GM12891 (cell line): ENCODE results near the gene ACTA2.

Experiments used
- DNase-seq: peaks from one replicate; pipeline ENCODE4 v3.0.0; 2011; ENCODE audit warnings: low spot score; ENCODE audit not compliant: insufficient read length
- FAIRE-seq: peaks from 2 replicates; lab custom pipeline; 2011; peaks lifted over from hg19 to GRCh38; lab: Jason Lieb, UNC
- PAX5 ChIP-seq: IDR thresholded peaks from 2 replicates; pipeline ENCODE4 v1.6.1; 2011; ENCODE audit warnings: low read length, moderate library complexity, mild to moderate bottlenecking; ENCODE audit not compliant: insufficient read depth, severe bottlenecking
- POLR2A ChIP-seq: IDR thresholded peaks from 2 replicates; pipeline ENCODE4 v1.6.1; 2011; ENCODE audit warnings: low read depth, low read length, control low read depth
- POLR2AphosphoS5 ChIP-seq: IDR thresholded peaks from 2 replicates; pipeline ENCODE4 v1.6.1; 2011; ENCODE audit warnings: low read depth, low read length, control low read depth
- POU2F2 ChIP-seq: IDR thresholded peaks from 2 replicates; pipeline ENCODE4 v1.6.1; 2011; ENCODE audit warnings: low read depth, mild to moderate bottlenecking, control low read depth, low read length, moderate library complexity
- SPI1 ChIP-seq: IDR thresholded peaks from 2 replicates; pipeline ENCODE4 v1.6.1; 2011; ENCODE audit warnings: low read depth, low read length, control low read depth
- TAF1 ChIP-seq: IDR thresholded peaks from 2 replicates; pipeline ENCODE4 v1.6.1; 2011; ENCODE audit warnings: low read depth, low read length, control low read depth

Gene ACTA2

DNA sequence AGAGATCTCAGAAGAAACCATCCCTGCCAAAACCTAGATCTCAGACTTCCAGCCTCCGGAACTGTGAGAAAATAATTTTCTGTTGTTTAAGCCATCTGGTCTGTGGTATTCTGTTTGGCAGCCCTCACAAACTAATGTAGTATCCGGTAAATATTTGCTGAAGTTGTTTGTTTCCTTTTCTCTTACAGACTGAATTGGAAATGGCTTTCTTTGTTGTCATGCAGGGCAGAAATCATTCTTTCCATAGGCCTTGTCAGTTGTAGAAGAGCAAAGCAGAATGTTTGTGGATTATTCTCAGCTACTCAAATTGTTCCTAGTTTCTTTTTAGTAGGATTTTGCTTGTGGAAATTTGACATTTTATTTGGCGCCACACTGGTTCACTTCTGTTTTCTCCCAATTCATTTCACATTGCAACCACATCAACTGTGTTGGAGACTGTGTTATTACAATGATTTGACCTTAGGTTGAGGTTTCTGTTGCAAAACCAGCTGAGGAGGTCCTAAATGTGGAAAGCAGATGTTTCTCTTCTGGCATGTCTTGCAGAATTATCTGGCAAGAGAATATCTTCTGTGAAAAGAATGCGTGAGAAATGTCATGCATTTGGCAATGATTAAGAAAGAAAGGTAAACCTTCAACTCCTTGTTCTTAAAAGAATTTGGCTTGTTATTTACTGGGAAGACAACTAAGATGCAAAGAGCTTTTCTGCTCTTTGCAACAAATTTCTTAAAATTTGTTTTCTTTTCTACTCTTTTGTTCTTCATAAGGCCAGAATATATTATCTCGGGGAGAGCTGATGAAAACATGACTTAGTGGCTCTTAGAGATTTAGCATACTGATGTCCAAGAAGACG lies 25.8 kb downstream of the ACTA2 start:
- no peak for FAIRE-seq
- no peak for TF ChIP-seq POLR2A
- TF ChIP-seq POU2F2 = no peak
- no peak for TF ChIP-seq SPI1
- TF ChIP-seq PAX5 = no peak
- TF ChIP-seq POLR2AphosphoS5 = no peak
- TF ChIP-seq TAF1 = no peak

DNA sequence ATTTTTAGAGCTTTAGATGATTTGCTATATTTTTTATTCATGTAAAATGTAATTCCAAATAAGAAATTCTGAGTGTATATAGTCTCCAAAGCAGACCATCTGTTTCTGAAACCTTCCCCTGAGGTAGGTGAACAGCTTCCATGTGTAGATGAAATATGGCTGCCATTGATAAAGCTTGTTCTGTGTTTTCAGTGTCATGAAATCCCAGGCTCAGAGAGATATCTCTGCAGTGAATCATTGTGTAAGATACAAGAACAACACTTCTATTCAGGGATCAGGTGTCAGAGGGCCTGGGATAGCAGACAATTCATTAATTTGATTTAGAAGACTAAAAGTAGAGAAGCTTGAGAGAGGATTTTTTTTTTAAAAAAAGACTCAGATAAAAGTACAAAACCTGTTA lies 29.1 kb downstream of the ACTA2 start:
- TF ChIP-seq POLR2A (no peak), POU2F2 (no peak), TAF1 (no peak), PAX5 (no peak), POLR2AphosphoS5 (no peak), SPI1 (no peak)
- no peak for DNase-seq
- FAIRE-seq = no peak

More for the DNA sequence above, 25.8 kb downstream of the ACTA2 start:
- DNase-seq = no peak

DNA sequence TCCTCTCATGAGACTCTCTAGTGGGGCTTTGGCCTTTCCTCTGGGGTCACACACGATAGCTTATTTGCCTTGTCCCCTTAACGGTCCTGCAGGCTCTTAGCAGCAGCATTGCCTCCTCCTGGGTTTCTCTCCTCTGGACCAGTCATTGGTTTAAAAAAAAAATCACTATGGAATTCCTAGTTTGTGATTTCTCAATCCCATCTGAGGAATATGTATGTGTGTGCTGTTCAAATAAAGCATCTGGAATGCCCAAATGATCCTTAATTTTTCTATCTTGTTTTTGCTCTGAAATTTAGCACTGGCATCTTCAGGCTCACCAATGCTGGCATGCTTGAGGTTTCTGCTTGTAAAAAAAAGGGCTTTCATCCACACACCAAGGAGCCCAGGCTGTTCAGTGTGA lies 30.5 kb downstream of the ACTA2 start:
- TF ChIP-seq PAX5 = no peak
- no peak for DNase-seq
- no peak for FAIRE-seq

DNA sequence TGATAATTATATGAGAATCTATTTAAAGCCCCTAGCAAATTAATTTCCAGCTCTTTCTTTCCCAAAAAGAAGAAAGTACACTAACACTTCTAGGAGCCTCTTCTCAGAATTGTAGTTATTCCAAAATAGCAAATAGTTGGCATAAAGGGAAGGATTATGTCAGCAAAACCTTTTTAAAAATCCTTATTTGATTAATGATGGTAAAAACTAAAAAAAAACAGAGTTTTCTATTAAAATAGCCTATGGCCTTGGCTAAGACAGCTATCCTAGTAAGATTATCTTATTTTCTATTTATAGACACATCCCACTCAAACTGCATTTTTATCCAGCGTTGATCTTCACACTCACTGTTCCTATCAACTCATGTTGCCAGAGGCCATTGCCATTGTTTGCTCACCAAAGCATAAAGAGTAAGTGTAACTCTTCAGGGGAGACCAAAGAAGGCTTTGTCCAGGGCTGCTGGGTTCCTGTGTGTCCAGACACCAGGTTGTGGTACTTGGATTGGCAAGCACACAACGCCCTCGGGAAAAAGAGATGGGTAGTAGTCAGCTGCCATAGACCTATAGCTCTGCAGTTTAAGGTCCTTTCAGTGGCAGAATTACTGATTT lies 31.5 kb downstream of the ACTA2 start:
- TF ChIP-seq SPI1 = no peak
- TF ChIP-seq TAF1 = no peak
- FAIRE-seq (no peak), DNase-seq (no peak)

DNA sequence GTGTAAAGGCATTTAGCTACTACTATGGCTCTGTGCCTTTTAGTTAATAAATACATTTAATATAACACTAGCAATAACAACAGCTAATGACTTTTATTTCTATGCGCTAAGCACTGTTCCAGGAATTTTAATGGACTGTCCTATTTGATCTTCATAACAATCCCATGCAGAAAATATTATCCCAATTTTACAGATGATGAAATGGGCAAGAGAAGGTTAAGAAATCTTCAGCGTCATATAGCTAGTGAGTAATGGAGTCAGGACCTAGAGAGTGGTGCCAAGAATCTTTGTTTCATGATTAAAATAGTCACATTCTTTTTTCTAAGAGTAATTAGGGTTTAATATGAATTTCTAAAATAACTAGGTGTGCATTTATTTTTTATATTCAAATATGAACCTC lies 32.4 kb downstream of the ACTA2 start:
- no peak for DNase-seq
- no peak for FAIRE-seq
- no peak for TF ChIP-seq POU2F2
- no peak for TF ChIP-seq POLR2A
- TF ChIP-seq POLR2AphosphoS5 = no peak
- TF ChIP-seq TAF1 = no peak
- no peak for TF ChIP-seq PAX5
- no peak for TF ChIP-seq SPI1

DNA sequence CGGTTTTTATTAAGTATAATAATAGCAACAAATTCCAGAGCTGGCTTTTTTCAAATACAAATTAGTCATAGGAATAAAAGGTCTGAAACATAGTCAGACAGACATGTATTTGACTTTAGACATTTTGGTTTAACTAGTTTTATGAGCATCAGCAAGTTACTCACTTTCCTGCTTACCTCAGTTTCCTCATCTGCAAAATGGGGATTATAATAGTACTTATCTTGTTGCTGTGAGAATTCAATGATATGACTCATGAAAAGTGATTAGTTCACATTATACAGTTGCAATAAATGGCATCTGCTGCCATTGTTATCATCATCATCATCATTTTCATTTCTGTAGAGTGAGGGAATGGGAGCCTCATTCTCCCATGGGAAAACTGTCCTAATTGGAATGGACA lies 33.5 kb downstream of the ACTA2 start:
- FAIRE-seq = peak; percentile 9
- no peak for DNase-seq
- TF ChIP-seq POLR2AphosphoS5 = no peak
- TF ChIP-seq SPI1 = no peak
- TF ChIP-seq PAX5 = no peak
- TF ChIP-seq POLR2A = no peak
- no peak for TF ChIP-seq POU2F2
- no peak for TF ChIP-seq TAF1

DNA sequence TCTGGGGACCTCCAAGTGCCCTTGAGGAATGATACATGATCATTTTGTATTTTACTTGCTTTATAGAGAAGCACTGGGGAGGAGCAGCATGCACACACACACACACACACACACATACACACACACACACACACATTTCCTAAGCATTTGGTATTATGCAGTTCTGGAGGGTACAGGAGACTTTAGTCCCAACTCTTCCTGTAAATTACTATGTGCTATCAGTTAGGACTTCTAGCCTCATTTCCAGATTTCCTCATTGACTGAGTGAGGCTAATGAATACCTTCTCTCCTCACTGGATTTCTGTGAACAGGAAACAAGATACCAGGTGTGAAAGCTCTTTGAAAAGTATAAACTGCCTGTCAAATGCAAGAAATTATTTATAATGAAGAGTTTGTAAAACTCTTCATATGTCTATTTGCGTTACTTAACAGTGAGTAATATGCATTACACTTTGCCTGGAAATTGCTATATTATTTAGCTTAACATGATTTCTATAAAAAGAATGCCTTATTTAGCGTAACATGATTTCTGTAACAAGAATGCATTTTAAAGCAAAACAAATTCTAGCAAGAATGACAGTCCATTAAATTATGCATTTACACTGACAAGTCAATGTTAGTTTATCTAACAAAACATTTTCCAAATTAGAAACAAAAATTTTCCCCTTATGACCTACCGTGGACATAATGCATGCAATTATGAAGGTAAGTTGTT lies 34.2 kb downstream of the ACTA2 start:
- TF ChIP-seq POLR2AphosphoS5 = no peak
- no peak for FAIRE-seq
- no peak for DNase-seq

DNA sequence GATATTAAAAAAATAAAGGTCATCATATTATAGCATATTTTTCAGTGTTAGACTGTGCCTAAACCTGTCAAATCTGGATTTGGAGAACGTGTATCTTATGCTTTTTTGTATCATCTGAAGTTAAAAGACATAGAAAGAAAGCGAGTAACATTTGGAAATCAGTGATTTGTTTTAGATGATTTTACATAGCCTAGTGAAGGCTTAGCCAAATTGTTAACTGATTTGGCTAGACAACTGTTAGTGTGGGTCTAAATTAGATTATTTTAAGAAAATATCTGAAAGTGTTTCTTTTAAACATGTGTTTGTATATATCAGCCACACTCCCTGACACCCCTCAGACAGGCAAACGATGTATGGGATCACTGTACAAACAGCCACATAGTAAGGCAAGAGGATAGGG lies 35.6 kb downstream of the ACTA2 start:
- no peak for DNase-seq
- TF ChIP-seq TAF1 = no peak
- no peak for TF ChIP-seq POLR2A
- no peak for TF ChIP-seq PAX5
- TF ChIP-seq POLR2AphosphoS5 = no peak
- no peak for TF ChIP-seq POU2F2
- TF ChIP-seq SPI1 = no peak
- FAIRE-seq = no peak

DNA sequence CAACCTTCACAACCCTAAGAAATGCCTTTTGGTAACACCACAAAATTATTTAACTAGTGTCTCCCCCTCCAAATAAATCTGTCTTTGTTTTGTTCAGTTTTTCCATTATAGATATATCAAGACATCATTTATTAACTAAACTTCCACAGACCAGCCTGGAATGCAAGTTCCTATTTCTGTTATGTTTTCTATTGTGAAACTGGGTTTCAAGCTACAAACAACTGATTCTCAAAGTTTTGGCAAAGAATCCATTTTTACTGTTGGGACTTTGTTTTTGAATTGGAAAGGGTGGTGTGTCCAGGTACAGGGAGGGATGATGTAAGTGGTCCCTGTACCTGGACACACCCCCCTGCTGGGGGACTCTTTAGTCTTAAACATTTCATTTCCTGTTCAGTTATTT lies 36.3 kb downstream of the ACTA2 start:
- TF ChIP-seq PAX5 (no peak), POLR2AphosphoS5 (no peak), POLR2A (no peak), TAF1 (no peak), SPI1 (no peak), POU2F2 (no peak)
- DNase-seq (no peak), FAIRE-seq (no peak)

DNA sequence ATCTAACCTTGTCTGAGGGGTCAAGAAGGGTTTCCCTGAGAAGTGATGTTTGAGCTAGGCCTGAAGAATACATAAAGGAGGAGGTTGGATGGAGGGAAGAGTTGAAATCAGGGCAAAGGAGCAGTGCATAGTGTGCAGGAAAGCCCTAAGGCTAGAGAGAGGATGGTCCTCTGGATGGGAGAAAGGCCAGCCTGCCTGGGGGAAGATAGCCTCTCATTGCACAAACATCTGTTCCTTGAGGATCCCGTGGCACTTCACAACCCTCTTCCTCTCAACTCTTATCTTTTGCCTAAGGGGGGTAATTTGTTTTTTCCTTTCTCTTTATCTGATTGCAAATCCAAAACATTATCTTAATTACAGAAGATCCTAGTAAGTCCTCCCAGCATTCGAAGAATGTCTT lies 36.8 kb downstream of the ACTA2 start:
- FAIRE-seq (no peak), DNase-seq (no peak)
- TF ChIP-seq TAF1 (no peak), POLR2A (no peak), POU2F2 (no peak), PAX5 (no peak), SPI1 (no peak), POLR2AphosphoS5 (no peak)
